ENCODE measurements around the gene SPATA31E1. TPM values are rescaled to one million over a fixed set of nuclear protein-coding genes. Genes with fewer than 3 reads are reported as not detected.

Gene SPATA31E1
- total and polyA plus RNA-seq, 10 of the 15 experiments (the other 5 are each of a cell fraction or from before 2014, with no cell fraction given) = not detected

DNA sequence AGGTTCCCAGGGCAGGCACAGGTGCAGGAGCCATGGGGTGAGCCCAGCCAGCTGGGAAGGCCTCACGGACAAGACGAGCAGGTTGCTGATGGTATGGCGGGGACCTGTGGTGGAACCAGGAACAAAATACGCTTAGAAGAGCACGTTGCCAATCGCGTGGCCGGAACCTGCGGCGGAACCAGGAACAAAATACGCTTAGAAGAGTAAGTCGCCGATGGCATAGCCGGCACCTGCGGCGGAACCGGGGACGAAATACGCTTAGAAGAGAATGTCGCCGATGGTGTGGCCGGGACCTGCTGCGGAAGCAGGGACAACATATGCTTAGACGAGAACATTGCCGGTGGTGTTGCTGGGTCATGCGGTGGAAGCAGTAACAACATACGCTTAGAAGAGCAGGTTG, 23.5 kb upstream of the SPATA31E1 start (continued):
- no peak for TF ChIP-seq STAT1 (conservative IDR thresholded peaks at IDR 0.05)
- TF ChIP-seq WRNIP1 (IDR thresholded peaks at IDR 0.05; ENCODE audit: borderline replicate concordance, low read depth, low read length) = no peak
- no peak for TF ChIP-seq ZNF622 (IDR thresholded peaks at IDR 0.05)

DNA sequence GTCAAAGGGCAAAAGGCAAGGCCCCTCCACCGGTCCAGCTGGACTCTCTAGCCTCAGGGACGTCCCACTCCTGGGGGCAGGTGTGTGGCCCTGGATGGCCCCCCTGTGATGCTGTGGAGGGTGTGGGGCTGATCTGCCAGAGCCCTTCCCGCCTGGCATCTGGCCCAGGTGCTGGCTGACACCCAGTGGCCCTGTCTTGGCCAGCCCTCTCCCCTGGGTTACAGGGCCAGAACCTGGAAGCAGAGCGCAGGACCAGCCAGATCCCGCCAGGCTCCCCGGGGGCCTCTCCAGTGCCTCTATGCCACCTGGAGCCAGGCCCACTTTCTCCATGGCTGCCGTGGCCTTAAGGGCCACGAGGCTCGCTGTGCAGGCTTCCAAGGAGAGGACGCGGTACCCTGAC, 22.9 kb upstream of the SPATA31E1 start:
- WGBS (ENCODE audit: insufficient coverage, insufficient replicate concordance, low lambda C conversion rate, missing lambda C conversion rate) = 45% methylated on average over 11 of the region's 11 CpGs
- FAIRE-seq = no peak

More for the DNA sequence above, 22.9 kb upstream of the SPATA31E1 start:
- ChIA-PET SMC1A (ENCODE audit: uncharacterized antibody, unreplicated experiment) (no interaction called here), POLR2A (no interaction called here), CTCF (no interaction called here), RAD21 (ENCODE audit: unreplicated experiment) (no interaction called here)
- no peak overlapping the region for H3K27ac ChIP-seq (ENCODE audit: control insufficient read depth, insufficient read depth)
- no peak overlapping the region for H3K9ac ChIP-seq (ENCODE audit: control insufficient read depth, insufficient read depth, low read length)
- H3K79me2 ChIP-seq (ENCODE audit: control insufficient read depth, insufficient read depth, low read length) = no peaks in the 10 kb centered on the region
- no peaks in the 10 kb centered on the region for H4K20me1 ChIP-seq (ENCODE audit: control insufficient read depth, insufficient read depth)
- no peaks in the 10 kb centered on the region for H3K27me3 ChIP-seq (replicated peaks in 1 of 2; ENCODE audit: control insufficient read depth in 2 of 2, insufficient read depth in 2 of 2, low read length in 1 of 2)
- H3K36me3 ChIP-seq (ENCODE audit: control insufficient read depth in 2 of 2, insufficient read depth in 2 of 2, low read length in 1 of 2) = no peaks in the 10 kb centered on the region
- in situ Hi-C loops (cut with MboI) (no loop called here), intact Hi-C loops (cut with micrococcal nuclease; ENCODE audit: unreplicated experiment) (no loop called here)
- H3K9me3 ChIP-seq (replicated peaks; ENCODE audit: control insufficient read depth, insufficient read depth, low read length) = no peaks in the 10 kb centered on the region
- no TSS peak for BruUV-seq (replicated peaks)
- no peak for DNase-seq (ENCODE audit: low read depth, low spot score)
- TF ChIP-seq, protein P1, sequence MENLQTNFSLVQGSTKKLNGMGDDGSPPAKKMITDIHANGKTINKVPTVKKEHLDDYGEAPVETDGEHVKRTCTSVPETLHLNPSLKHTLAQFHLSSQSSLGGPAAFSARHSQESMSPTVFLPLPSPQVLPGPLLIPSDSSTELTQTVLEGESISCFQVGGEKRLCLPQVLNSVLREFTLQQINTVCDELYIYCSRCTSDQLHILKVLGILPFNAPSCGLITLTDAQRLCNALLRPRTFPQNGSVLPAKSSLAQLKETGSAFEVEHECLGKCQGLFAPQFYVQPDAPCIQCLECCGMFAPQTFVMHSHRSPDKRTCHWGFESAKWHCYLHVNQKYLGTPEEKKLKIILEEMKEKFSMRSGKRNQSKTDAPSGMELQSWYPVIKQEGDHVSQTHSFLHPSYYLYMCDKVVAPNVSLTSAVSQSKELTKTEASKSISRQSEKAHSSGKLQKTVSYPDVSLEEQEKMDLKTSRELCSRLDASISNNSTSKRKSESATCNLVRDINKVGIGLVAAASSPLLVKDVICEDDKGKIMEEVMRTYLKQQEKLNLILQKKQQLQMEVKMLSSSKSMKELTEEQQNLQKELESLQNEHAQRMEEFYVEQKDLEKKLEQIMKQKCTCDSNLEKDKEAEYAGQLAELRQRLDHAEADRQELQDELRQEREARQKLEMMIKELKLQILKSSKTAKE (IDR thresholded peaks at IDR 0.05; ENCODE audit: low read depth, poor library complexity, severe bottlenecking) = no peak
- TF ChIP-seq JUNB (IDR thresholded peaks at IDR 0.05) (no peak), IKZF1 (conservative IDR thresholded peaks at IDR 0.05) (no peak), CBX5 (IDR thresholded peaks at IDR 0.05; ENCODE audit: low read depth) (no peak), BMI1 (IDR thresholded peaks at IDR 0.05; ENCODE audit: borderline replicate concordance) (no peak), RAD21 (IDR thresholded peaks at IDR 0.05; ENCODE audit: insufficient read depth, low read depth, low read length) (no peak), MYC (IDR thresholded peaks at IDR 0.05; ENCODE audit: insufficient read depth, insufficient read length, insufficient replicate concordance, low read length, severe bottlenecking) (no peak), TCF7 (IDR thresholded peaks at IDR 0.05; ENCODE audit: borderline replicate concordance) (no peak), ZSCAN29 (IDR thresholded peaks at IDR 0.05) (no peak)
- TF ChIP-seq, protein P2, sequence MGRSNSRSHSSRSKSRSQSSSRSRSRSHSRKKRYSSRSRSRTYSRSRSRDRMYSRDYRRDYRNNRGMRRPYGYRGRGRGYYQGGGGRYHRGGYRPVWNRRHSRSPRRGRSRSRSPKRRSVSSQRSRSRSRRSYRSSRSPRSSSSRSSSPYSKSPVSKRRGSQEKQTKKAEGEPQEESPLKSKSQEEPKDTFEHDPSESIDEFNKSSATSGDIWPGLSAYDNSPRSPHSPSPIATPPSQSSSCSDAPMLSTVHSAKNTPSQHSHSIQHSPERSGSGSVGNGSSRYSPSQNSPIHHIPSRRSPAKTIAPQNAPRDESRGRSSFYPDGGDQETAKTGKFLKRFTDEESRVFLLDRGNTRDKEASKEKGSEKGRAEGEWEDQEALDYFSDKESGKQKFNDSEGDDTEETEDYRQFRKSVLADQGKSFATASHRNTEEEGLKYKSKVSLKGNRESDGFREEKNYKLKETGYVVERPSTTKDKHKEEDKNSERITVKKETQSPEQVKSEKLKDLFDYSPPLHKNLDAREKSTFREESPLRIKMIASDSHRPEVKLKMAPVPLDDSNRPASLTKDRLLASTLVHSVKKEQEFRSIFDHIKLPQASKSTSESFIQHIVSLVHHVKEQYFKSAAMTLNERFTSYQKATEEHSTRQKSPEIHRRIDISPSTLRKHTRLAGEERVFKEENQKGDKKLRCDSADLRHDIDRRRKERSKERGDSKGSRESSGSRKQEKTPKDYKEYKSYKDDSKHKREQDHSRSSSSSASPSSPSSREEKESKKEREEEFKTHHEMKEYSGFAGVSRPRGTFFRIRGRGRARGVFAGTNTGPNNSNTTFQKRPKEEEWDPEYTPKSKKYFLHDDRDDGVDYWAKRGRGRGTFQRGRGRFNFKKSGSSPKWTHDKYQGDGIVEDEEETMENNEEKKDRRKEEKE (IDR thresholded peaks at IDR 0.05) = no peak
- TF ChIP-seq, protein P3, sequence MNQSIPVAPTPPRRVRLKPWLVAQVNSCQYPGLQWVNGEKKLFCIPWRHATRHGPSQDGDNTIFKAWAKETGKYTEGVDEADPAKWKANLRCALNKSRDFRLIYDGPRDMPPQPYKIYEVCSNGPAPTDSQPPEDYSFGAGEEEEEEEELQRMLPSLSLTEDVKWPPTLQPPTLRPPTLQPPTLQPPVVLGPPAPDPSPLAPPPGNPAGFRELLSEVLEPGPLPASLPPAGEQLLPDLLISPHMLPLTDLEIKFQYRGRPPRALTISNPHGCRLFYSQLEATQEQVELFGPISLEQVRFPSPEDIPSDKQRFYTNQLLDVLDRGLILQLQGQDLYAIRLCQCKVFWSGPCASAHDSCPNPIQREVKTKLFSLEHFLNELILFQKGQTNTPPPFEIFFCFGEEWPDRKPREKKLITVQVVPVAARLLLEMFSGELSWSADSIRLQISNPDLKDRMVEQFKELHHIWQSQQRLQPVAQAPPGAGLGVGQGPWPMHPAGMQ (IDR thresholded peaks at IDR 0.05; ENCODE audit: borderline replicate concordance) = no peak
- TF ChIP-seq, protein P4, sequence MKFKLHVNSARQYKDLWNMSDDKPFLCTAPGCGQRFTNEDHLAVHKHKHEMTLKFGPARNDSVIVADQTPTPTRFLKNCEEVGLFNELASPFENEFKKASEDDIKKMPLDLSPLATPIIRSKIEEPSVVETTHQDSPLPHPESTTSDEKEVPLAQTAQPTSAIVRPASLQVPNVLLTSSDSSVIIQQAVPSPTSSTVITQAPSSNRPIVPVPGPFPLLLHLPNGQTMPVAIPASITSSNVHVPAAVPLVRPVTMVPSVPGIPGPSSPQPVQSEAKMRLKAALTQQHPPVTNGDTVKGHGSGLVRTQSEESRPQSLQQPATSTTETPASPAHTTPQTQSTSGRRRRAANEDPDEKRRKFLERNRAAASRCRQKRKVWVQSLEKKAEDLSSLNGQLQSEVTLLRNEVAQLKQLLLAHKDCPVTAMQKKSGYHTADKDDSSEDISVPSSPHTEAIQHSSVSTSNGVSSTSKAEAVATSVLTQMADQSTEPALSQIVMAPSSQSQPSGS (IDR thresholded peaks at IDR 0.05; ENCODE audit: low read length) = no peak
- no peak overlapping the region for H2AFZ ChIP-seq (ENCODE audit: control insufficient read depth, low read depth, low read length)
- no peak for ATAC-seq
- no peak overlapping the region for H3K4me3 ChIP-seq
- H3K4me1 ChIP-seq (ENCODE audit: control insufficient read depth, insufficient read depth, low read length) = no peaks in the 10 kb centered on the region
- H3K4me2 ChIP-seq (ENCODE audit: control insufficient read depth, insufficient read depth) = no peak overlapping the region

Measured in GM12878 (cell line).